Subcutaneous abdominal adipose tissue (tissue), 5 donors: Measurements from ENCODE around the gene PTPRD.

ENCODE experiments used
- H3K27ac ChIP-seq: one replicate; pipeline ENCODE4 v1.7.0; 2013; ENCODE audit warnings: low read depth, mild to moderate bottlenecking, inconsistent platforms, low read length, moderate library complexity
- H3K27me3 ChIP-seq, 5 donors: one replicate each; pipeline ENCODE4 v1.7.0; 2013; ENCODE audit warnings: low read length in 5 of 5, inconsistent platforms in 1 of 5; ENCODE audit not compliant: control insufficient read depth in 5 of 5, insufficient read depth in 4 of 5
- H3K36me3 ChIP-seq, 5 donors: one replicate each; pipeline ENCODE4 v1.7.0; 2013; ENCODE audit warnings: low read length in 5 of 5; ENCODE audit not compliant: control insufficient read depth in 5 of 5, insufficient read depth in 5 of 5
- H3K4me1 ChIP-seq, 5 donors: one replicate each; pipeline ENCODE4 v1.7.0; 2013; ENCODE audit warnings: low read length in 5 of 5, mild to moderate bottlenecking in 3 of 5, moderate library complexity in 1 of 5; ENCODE audit not compliant: control insufficient read depth in 5 of 5, insufficient read depth in 5 of 5
- H3K4me3 ChIP-seq, 5 donors: one replicate each; pipeline ENCODE4 v1.7.0; 2013; ENCODE audit warnings: low read length in 5 of 5, low read depth in 1 of 5
- H3K9ac ChIP-seq, 5 donors: one replicate each; pipeline ENCODE4 v1.7.0; 2013; ENCODE audit warnings: low read length in 5 of 5, mild to moderate bottlenecking in 4 of 5, moderate library complexity in 3 of 5
- H3K9me3 ChIP-seq, 5 donors: one replicate each; pipeline ENCODE4 v1.7.0; 2013; ENCODE audit warnings: low read length in 5 of 5; ENCODE audit not compliant: control insufficient read depth in 5 of 5
- donor health status: healthy.
- donor health status: healthy.
- donor health status: healthy.
- donor health status: healthy.
- donor health status: healthy.

PTPRD gene

DNA sequence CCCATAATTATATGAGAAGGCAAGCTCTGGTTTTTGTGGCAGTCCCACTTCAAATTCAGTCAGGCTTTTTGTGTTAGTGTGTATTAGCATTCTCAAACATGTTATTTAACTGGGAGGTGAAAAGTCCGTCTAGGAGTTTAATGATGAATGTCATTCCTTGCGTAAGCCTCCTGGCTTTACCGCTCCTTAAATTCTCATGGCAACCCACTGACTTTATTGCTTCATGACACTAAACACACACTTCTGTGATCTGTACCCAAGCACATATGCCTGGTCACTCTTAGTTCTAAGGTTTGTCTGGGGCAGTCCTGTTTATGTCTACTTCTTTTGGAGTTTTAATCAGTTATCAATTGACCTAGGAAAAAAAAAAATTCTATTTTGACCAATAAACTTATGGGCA, 2135.4 kb downstream of the PTPRD start:
- Histone ChIP-seq H3K9me3 (no peaks in the 10 kb centered on the region), H3K4me3 (no peak overlapping the region)

DNA sequence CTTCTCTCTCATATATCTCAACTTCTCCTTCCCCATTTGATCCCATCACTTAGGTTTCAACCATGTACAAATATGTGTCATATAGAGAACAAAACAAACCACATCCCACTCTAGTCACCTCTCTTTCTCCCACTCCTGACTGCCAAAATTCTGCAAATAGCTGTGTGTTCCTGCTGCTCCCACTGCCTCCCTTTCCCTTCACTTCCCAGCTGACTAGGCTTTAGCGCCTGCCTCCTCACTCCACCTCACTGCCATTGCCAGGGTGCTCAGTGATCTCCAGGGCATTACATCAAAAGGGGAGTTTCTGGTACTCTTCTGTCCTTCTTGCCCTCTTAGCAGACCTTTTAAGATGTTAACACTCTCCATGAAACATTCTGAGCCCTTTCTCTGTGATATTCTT, 2137.9 kb downstream of the PTPRD start:
- H3K27me3 ChIP-seq: no peaks in the 10 kb centered on the region
- H3K4me3 ChIP-seq: no peak overlapping the region
- H3K27ac ChIP-seq: no peak overlapping the region

More for the DNA sequence above, 2135.4 kb downstream of the PTPRD start:
- Histone ChIP-seq H3K27ac (no peak overlapping the region), H3K4me1 (no peaks in the 10 kb centered on the region), H3K27me3 (no peaks in the 10 kb centered on the region), H3K9ac (no peak overlapping the region), H3K36me3 (no peaks in the 10 kb centered on the region)

DNA sequence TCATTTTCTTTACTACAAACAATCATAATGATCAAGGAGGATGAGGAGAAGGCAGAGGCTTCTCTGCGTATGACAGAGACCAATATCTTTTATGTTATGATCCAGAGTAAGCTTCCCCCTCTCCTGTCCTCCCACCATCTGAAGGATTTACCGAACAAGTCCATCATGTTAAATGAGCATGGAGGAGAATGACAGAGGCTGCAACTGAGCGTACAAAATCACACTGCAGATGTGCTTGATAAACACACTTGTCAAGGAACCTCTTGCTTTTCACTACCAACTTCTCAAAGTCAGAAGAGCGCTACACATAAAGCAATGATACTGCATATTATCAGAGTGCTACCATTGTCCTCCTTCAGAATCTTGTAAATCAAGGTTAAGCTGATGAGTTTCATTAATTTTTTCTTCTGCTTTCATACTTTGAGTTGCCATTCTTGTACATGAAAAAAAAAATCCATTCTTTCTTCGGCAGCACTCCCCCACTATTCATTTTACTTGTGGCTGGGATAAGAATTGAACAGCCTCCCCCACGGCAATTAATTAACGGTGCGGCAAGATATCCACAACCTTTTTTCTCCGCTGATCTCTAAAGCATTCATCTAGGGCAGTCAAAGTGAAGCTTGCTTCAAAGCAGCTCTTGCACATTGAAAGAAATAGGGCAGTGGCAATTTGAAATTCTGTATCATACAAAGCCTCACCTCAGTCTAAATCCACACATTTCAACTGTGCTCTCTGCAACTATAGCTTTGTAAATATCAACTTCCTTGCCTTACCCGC, 2139.4 kb downstream of the PTPRD start:
- no peaks in the 10 kb centered on the region for H3K9me3 ChIP-seq
- no peaks in the 10 kb centered on the region for H3K36me3 ChIP-seq
- no peak overlapping the region for H3K9ac ChIP-seq
- no peaks in the 10 kb centered on the region for H3K4me1 ChIP-seq
- H3K27ac ChIP-seq: no peak overlapping the region
- no peaks in the 10 kb centered on the region for H3K27me3 ChIP-seq
- H3K4me3 ChIP-seq: no peak overlapping the region

More for the DNA sequence above, 2137.9 kb downstream of the PTPRD start:
- Histone ChIP-seq H3K4me1 (no peaks in the 10 kb centered on the region), H3K9ac (no peak overlapping the region), H3K36me3 (no peaks in the 10 kb centered on the region), H3K9me3 (no peaks in the 10 kb centered on the region)

DNA sequence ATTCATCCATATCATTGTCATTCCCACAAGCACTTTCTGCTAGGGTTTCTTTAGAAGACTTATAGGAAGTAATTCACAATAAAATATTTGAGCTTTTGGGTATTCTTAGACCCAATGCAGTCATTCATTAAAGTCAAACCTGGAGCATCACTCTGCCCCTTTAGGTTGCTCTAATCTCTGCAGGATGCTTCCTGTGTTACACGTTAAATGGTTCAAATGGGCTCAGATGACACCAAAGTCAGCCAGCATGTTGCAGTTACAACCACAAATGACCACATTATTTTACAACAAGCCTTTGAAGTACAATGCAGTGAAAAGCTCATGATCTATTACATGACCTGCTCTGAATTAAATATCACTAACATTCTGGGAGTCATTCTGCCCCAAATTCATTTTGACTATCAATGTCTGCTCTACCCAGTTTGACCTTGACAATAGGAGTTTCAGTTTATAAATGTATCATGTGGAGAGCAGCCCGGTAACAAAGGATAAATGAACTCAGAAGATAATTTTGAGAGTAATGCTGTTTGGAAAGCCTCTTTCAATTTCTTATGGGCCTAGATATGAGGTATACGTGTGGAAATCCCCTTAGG, 2144.7 kb downstream of the PTPRD start:
- H3K27me3 ChIP-seq: no peaks in the 10 kb centered on the region
- no peak overlapping the region for H3K27ac ChIP-seq
- H3K9ac ChIP-seq: no peak overlapping the region
- no peaks in the 10 kb centered on the region for H3K36me3 ChIP-seq
- no peaks in the 10 kb centered on the region for H3K9me3 ChIP-seq
- no peaks in the 10 kb centered on the region for H3K4me1 ChIP-seq
- no peak overlapping the region for H3K4me3 ChIP-seq

DNA sequence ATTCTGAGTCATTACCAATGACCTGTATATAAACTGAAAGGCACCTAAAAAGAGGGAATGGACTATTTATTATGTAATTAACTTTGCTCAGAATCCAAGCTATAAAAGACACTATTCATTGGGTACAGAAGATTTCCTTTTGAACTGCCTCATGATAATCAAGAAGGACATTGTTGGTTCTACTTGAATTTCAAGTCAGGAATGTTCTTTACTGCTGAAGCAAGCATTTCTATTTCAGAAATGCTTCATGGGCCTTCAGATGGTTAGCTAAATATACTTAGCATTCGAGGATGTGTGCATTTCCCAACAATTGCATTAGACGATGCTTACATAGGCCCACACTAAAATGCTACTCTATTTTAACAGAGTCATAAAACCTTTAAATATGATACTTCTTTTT, 2155.0 kb downstream of the PTPRD start:
- no peak overlapping the region for H3K9ac ChIP-seq
- H3K27ac ChIP-seq: no peak overlapping the region
- H3K4me1 ChIP-seq: peaks cover 0 to 6% (median 0%) of the 10 kb centered on the region in 5 donors
- H3K4me3 ChIP-seq: no peak overlapping the region
- H3K36me3 ChIP-seq: no peaks in the 10 kb centered on the region
- no peaks in the 10 kb centered on the region for H3K27me3 ChIP-seq
- H3K9me3 ChIP-seq: no peaks in the 10 kb centered on the region

DNA sequence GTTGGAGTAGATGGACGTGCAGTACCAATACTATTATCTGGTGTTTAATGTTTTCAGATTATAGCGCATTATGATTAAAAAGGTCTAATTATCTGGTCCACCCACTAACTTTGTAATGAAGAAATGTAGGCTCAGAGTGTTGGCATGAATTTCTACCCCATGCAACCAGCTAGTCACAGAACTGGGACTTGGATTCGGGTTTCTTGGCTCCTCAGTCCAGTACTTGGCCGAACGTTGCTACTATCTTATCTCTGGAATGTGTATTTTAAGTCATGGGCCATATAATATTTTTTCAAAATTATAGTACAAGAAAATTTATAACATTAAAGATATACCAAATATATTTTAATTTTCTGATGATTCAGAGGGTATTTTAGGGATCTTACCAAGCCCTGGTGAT, 2155.7 kb downstream of the PTPRD start:
- no peaks in the 10 kb centered on the region for H3K27me3 ChIP-seq
- H3K4me1 ChIP-seq: peaks cover 0 to 6% (median 0%) of the 10 kb centered on the region in 5 donors
- H3K4me3 ChIP-seq: no peak overlapping the region
- H3K9me3 ChIP-seq: no peaks in the 10 kb centered on the region
- H3K27ac ChIP-seq: no peak overlapping the region
- H3K36me3 ChIP-seq: no peaks in the 10 kb centered on the region
- no peak overlapping the region for H3K9ac ChIP-seq

DNA sequence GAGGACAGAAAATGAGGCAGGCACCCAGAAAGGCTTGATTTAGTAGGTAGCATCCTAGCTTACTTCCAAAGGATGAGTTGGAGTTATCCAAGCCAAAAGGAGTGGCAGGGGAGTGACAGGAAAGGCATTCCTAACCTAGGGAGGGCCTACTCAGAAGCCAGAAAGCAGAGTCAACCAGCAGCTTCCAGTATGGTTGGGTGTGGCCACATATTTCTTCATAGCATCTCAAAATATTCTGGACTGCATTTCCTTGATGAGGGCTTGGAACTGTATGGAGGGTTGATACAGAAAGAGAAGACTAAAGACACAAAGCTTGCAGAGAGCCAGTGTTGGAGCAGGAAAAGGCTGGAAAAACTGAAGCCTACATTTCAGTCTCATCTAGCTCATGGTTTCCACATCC, 2156.5 kb downstream of the PTPRD start:
- Histone ChIP-seq H3K4me3 (no peak overlapping the region), H3K4me1 (peaks cover 0 to 6% (median 0%) of the 10 kb centered on the region in 5 donors), H3K27me3 (no peaks in the 10 kb centered on the region), H3K27ac (no peak overlapping the region), H3K36me3 (no peaks in the 10 kb centered on the region), H3K9me3 (no peaks in the 10 kb centered on the region), H3K9ac (no peak overlapping the region)

DNA sequence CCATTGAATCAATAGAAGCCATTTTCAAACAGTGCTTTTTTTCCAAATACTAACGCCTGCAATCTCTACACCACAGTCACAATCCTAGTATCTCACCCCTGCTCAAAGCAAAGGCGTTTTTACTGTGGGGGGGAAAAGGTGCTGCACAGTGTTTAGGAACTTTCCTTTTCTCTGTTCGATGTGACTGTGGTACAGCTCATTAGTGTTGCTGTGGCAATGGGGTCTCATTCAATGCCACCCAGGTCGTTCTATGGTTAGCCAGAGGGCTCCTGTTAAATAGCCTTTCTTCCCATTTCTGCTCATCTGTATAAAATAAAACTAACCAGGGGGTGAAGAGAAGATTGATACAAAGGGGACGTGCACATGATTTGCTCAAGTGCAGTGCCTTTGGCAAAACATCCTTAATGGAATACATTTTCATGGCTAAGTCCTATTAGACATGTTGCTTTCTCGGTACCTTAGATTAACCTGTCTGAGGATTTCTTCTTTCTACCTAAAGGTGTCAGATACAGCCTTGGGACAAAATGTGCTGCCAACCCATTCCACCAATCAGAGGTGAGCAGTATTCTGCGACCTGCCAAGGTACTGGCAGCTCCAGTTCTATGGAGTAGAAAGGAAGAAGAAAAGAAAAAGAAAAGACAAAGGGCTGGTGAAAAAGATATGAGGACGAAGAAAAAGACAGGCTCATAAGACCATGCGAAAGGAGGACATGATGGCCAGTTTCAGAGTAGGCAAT, 2161.8 kb downstream of the PTPRD start:
- Histone ChIP-seq H3K4me1 (no peaks in the 10 kb centered on the region), H3K27me3 (no peaks in the 10 kb centered on the region), H3K36me3 (no peaks in the 10 kb centered on the region), H3K9me3 (no peaks in the 10 kb centered on the region), H3K9ac (no peak overlapping the region), H3K4me3 (no peak overlapping the region), H3K27ac (no peak overlapping the region)

DNA sequence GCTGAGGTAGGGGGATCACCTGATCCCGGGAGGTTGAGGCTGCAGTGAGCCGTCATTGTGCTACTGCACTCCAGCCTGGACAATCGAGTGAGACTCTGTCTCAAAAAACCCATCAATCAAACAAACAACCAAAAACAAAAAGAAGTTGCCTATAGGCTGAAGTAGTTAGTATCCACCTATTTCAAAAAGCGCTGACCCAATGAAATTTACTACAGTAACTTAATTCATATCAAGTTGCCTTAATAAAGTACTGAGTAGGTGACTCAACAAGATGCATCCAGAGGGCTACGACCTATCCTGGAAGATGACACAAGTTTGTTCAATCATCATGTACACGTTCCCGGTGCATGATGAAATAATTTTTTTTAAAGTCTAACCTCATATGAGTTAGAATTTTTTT, 2164.6 kb downstream of the PTPRD start:
- Histone ChIP-seq H3K27me3 (no peaks in the 10 kb centered on the region), H3K4me1 (no peaks in the 10 kb centered on the region), H3K9ac (no peak overlapping the region), H3K9me3 (no peaks in the 10 kb centered on the region), H3K36me3 (no peaks in the 10 kb centered on the region), H3K27ac (no peak overlapping the region), H3K4me3 (no peak overlapping the region)

DNA sequence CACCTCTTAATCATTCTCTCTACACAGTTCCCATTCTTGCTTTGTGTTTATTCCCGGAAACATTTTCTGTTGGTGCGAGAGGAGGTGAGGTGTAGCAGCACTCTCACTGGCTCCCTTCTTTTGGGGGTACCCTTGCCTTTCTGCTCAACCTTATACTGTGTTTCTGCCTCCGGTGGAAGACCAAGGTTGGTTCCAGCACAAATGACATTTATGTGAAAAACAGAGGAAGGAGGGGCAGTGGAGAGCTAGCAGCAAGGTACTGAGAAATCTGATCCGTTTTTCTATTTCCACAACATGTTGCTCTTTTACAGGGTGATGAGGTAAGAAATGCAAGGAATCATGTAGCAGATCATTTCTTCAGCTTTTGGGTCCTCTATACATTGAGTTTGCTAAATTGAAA, 2165.2 kb downstream of the PTPRD start:
- Histone ChIP-seq H3K9ac (no peak overlapping the region), H3K4me1 (no peaks in the 10 kb centered on the region), H3K4me3 (no peak overlapping the region), H3K27ac (no peak overlapping the region), H3K36me3 (no peaks in the 10 kb centered on the region), H3K27me3 (no peaks in the 10 kb centered on the region), H3K9me3 (no peaks in the 10 kb centered on the region)
